Loucy (cell line): ENCODE data around the gene STIL.

Experiments used
- H2AFZ ChIP-seq: fragments of 200-600 bp; sonication (generic); 2 replicates; pipeline ENCODE4 v1.6.0; 2016; ENCODE audit warnings: antibody characterized with exemption, mild to moderate bottlenecking, low read length, moderate library complexity
- H3F3A ChIP-seq: fragments of 200-600 bp; 2 replicates; pipeline ENCODE4 v1.6.0; 2016; ENCODE audit warnings: antibody characterized with exemption, low read depth, mild to moderate bottlenecking
- H3K27me3 ChIP-seq: fragments of 200-600 bp; sonication (generic); 2 replicates; pipeline ENCODE4 v1.6.1; 2014; ENCODE audit warnings: low read length, mild to moderate bottlenecking; ENCODE audit not compliant: insufficient read depth, poor library complexity, severe bottlenecking
- H3K36me3 ChIP-seq: fragments of 200-600 bp; sonication (generic); 2 replicates; pipeline ENCODE4 v1.6.1; 2016; ENCODE audit warnings: low read length; ENCODE audit not compliant: insufficient read depth
- H3K4me1 ChIP-seq: fragments of 200-600 bp; sonication (generic); 2 replicates; pipeline ENCODE4 v1.5.1; 2014; ENCODE audit warnings: low read length, mild to moderate bottlenecking; ENCODE audit not compliant: insufficient read depth, poor library complexity, severe bottlenecking
- H3K4me2 ChIP-seq: fragments of 200-600 bp; sonication (generic); 2 replicates; pipeline ENCODE4 v1.6.0; 2014; ENCODE audit warnings: antibody characterized with exemption, low read length, low read depth, mild to moderate bottlenecking; ENCODE audit not compliant: poor library complexity, severe bottlenecking
- H3K4me3 ChIP-seq: fragments of 200-600 bp; sonication (generic); 2 replicates; pipeline ENCODE4 v1.5.1; 2014; ENCODE audit warnings: low read length, mild to moderate bottlenecking, mixed read lengths; ENCODE audit not compliant: poor library complexity, severe bottlenecking
- H3K79me2 ChIP-seq: fragments of 200-600 bp; sonication (generic); 2 replicates; pipeline ENCODE4 v1.6.1; 2014; ENCODE audit warnings: low read length; ENCODE audit not compliant: insufficient read depth
- H3K9ac ChIP-seq: fragments of 200-600 bp; sonication (generic); 2 replicates; pipeline ENCODE4 v1.6.0; 2014; ENCODE audit warnings: mild to moderate bottlenecking, low read depth, low read length, moderate library complexity; ENCODE audit not compliant: poor library complexity, severe bottlenecking
- H3K9me2 ChIP-seq: fragments of 200-600 bp; sonication (generic); replicated peaks from 2 replicates; pipeline ENCODE4 v1.6.1; 2016; ENCODE audit warnings: low read depth, low read length, mixed read lengths
- H3K9me3 ChIP-seq: fragments of 200-600 bp; sonication (generic); 2 replicates; pipeline ENCODE4 v1.6.1; 2014; ENCODE audit warnings: mild to moderate bottlenecking, antibody characterized with exemption, low read length, low read depth; ENCODE audit not compliant: insufficient read depth
- H4K20me1 ChIP-seq: fragments of 200-600 bp; sonication (generic); 2 replicates; pipeline ENCODE4 v1.6.0; 2014; ENCODE audit warnings: antibody characterized with exemption, low read length, mild to moderate bottlenecking; ENCODE audit not compliant: insufficient read depth, poor library complexity, severe bottlenecking
- CTCF ChIP-seq: fragments of 200-600 bp; sonication (generic); conservative IDR thresholded peaks from 2 replicates; pipeline ENCODE4 v1.5.1; 2014; ENCODE audit warnings: mild to moderate bottlenecking, antibody characterized with exemption, low read length
- EZH2phosphoT487 ChIP-seq: fragments of 200-600 bp; IDR thresholded peaks from 2 replicates; pipeline ENCODE4 v1.6.1; 2018; ENCODE audit warnings: antibody characterized with exemption, mild to moderate bottlenecking, moderate library complexity, borderline replicate concordance

The STIL gene

GRCh38 chr1:47235241-47235681 lies 78.7 kb downstream of the STIL start:
- TF ChIP-seq EZH2phosphoT487 (no peak), CTCF (no peak)
- no peak overlapping the region for H3K9ac ChIP-seq

GRCh38 chr1:47233186-47233585 lies 80.8 kb downstream of the STIL start:
- H3K4me3 ChIP-seq = no peak overlapping the region
- no peak overlapping the region for H2AFZ ChIP-seq
- no peaks in the 10 kb centered on the region for H3K9me3 ChIP-seq
- H3K9ac ChIP-seq = no peak overlapping the region
- TF ChIP-seq EZH2phosphoT487 = no peak
- TF ChIP-seq CTCF = no peak
- H3K79me2 ChIP-seq = no peaks in the 10 kb centered on the region
- H3K36me3 ChIP-seq = no peaks in the 10 kb centered on the region
- H3F3A ChIP-seq = no peaks in the 10 kb centered on the region
- no peak overlapping the region for H3K4me2 ChIP-seq
- H3K4me1 ChIP-seq = no peaks in the 10 kb centered on the region
- no peaks in the 10 kb centered on the region for H3K27me3 ChIP-seq
- no peaks in the 10 kb centered on the region for H4K20me1 ChIP-seq
- H3K9me2 ChIP-seq = no peaks in the 10 kb centered on the region

More at GRCh38 chr1:47235241-47235681, 78.7 kb downstream of the STIL start:
- H3K9me2 ChIP-seq = no peaks in the 10 kb centered on the region
- no peaks in the 10 kb centered on the region for H3K79me2 ChIP-seq
- H4K20me1 ChIP-seq = no peaks in the 10 kb centered on the region
- H2AFZ ChIP-seq = no peak overlapping the region
- H3K9me3 ChIP-seq = no peaks in the 10 kb centered on the region
- H3K4me1 ChIP-seq = no peaks in the 10 kb centered on the region
- no peaks in the 10 kb centered on the region for H3K27me3 ChIP-seq
- H3K36me3 ChIP-seq = no peaks in the 10 kb centered on the region
- H3K4me2 ChIP-seq = no peak overlapping the region
- no peaks in the 10 kb centered on the region for H3F3A ChIP-seq
- no peak overlapping the region for H3K4me3 ChIP-seq

- H2AFZ ChIP-seq = no peak within 1 kb of the TSS
- no peaks in the 10 kb centered on the region for H3K27me3 ChIP-seq
- TF ChIP-seq CTCF (no peak), EZH2phosphoT487 (no peak)
- H3K36me3 ChIP-seq = no peaks in the 10 kb centered on the region
- H3K9me3 ChIP-seq = no peaks in the 10 kb centered on the region
- H3K4me2 ChIP-seq = no peak within 1 kb of the TSS
- H3K9ac ChIP-seq = no peak within 1 kb of the TSS
- H3K9me2 ChIP-seq = no peaks in the 10 kb centered on the region
- H3K4me3 ChIP-seq = no peak within 1 kb of the TSS
- no peaks in the 10 kb centered on the region for H3K79me2 ChIP-seq
- H4K20me1 ChIP-seq = no peaks in the 10 kb centered on the region
- no peaks in the 10 kb centered on the region for H3F3A ChIP-seq
- no peaks in the 10 kb centered on the region for H3K4me1 ChIP-seq
Measured at GRCh38 chr1:47232187-47232874, 81.6 kb downstream of the STIL start, which contains the start of gene TAL1. Gene TAL1, minus strand, starts transcription at chr1:47232225. Its CDS starts 6,337 bp downstream, at chr1:47225888.
